Astrocyte (in vitro differentiated cells and primary cell): ENCODE results near the gene GDPD5.

Source experiments
- CTCF ChIP-seq: IDR thresholded peaks from 2 replicates; pipeline ENCODE4 v1.5.1; 2011; ENCODE audit warnings: low read depth, mild to moderate bottlenecking, inconsistent platforms, low read length, moderate library complexity; ENCODE audit not compliant: insufficient read depth
- EZH2 ChIP-seq: IDR thresholded peaks from 2 replicates; pipeline ENCODE4 v1.6.1; 2012; ENCODE audit warnings: mild to moderate bottlenecking, low read length, inconsistent platforms; ENCODE audit not compliant: insufficient read depth

GRCh38 chr11:75523189-75523588 lies 2.6 kb downstream of the GDPD5 start:
- TF ChIP-seq CTCF = no peak
- no peak for TF ChIP-seq EZH2
